ENCODE data around the gene IGIP.

Gene IGIP

GRCh38 chr5:140145818-140146522 is 20.2 kb downstream of the IGIP start:
- FAIRE-seq (no peak), DNase-seq (ENCODE audit: insufficient read length, low spot score) (no peak)
- peak; percentile 33 for TF ChIP-seq CTCF (IDR thresholded peaks at IDR 0.05; ENCODE audit: insufficient read depth, missing control alignments)

GRCh38 chr5:140146523-140146842 is 20.7 kb downstream of the IGIP start:
- FAIRE-seq (no peak), DNase-seq (ENCODE audit: insufficient read length, low spot score) (no peak)
- TF ChIP-seq CTCF (IDR thresholded peaks at IDR 0.05; ENCODE audit: insufficient read depth, missing control alignments) = no peak

GRCh38 chr5:140147460-140147859 is 21.7 kb downstream of the IGIP start:
- no peak for DNase-seq (ENCODE audit: insufficient read length, low spot score)
- no peak for FAIRE-seq
- no peak for TF ChIP-seq CTCF (IDR thresholded peaks at IDR 0.05; ENCODE audit: insufficient read depth, missing control alignments)

- FAIRE-seq = no peak
- no peak for DNase-seq (ENCODE audit: insufficient read length, low spot score)
- TF ChIP-seq CTCF (IDR thresholded peaks at IDR 0.05; ENCODE audit: insufficient read depth, missing control alignments) = no peak
Measured at GRCh38 chr5:140148508-140148907, 22.8 kb downstream of the IGIP start.

- DNase-seq (ENCODE audit: insufficient read length, low spot score) (no peak), FAIRE-seq (no peak)
- TF ChIP-seq CTCF (IDR thresholded peaks at IDR 0.05; ENCODE audit: insufficient read depth, missing control alignments) = no peak
Measured at GRCh38 chr5:140150201-140150600, 24.5 kb downstream of the IGIP start.

GRCh38 chr5:140151144-140152021 is 25.6 kb downstream of the IGIP start:
- no peak for FAIRE-seq
- no peak for TF ChIP-seq CTCF (IDR thresholded peaks at IDR 0.05; ENCODE audit: insufficient read depth, missing control alignments)
- DNase-seq (ENCODE audit: insufficient read length, low spot score) = no peak
